ENCODE data around the gene TCF19. TPM values are rescaled to one million over a fixed set of nuclear protein-coding genes. Genes with fewer than 3 reads are reported as not detected.

TCF19 gene
- total and polyA plus RNA-seq, 2 experiments from 2014 or later: 18.3 to 28.4 TPM

GRCh38 chr6:31142361-31142761 is 16.0 kb upstream of the TCF19 start:
- no peaks in the 10 kb centered on the region for H3F3A ChIP-seq (ENCODE audit: insufficient read depth)
- no peak for TF ChIP-seq EZH2 (IDR thresholded peaks at IDR 0.05; ENCODE audit: insufficient read depth, poor library complexity, severe bottlenecking)
- no peak for TF ChIP-seq EZH2phosphoT487 (IDR thresholded peaks at IDR 0.05; ENCODE audit: insufficient read depth, low read depth)
- no peak for DNase-seq
- H3K27me3 ChIP-seq (replicated peaks; ENCODE audit: insufficient read depth): no peaks in the 10 kb centered on the region
- H4K20me1 ChIP-seq (ENCODE audit: insufficient read depth): no peaks in the 10 kb centered on the region
- no peak overlapping the region for H3K4me3 ChIP-seq
- H3K4me2 ChIP-seq (ENCODE audit: unreplicated experiment): no peak overlapping the region
- no peaks in the 10 kb centered on the region for H3K36me3 ChIP-seq (ENCODE audit: low read depth)
- no peak overlapping the region for H3K27ac ChIP-seq
- H3K9me2 ChIP-seq (ENCODE audit: insufficient read depth): no peaks in the 10 kb centered on the region
- no peaks in the 10 kb centered on the region for H3K79me2 ChIP-seq (ENCODE audit: insufficient read depth)
- peaks cover 15% of the 10 kb centered on the region for H3K4me1 ChIP-seq (ENCODE audit: insufficient read depth)
- WGBS, 2 experiments (ENCODE audit: low coverage in 1 of 2, low lambda C conversion rate in 2 of 2, missing lambda C conversion rate in 2 of 2): 62 to 68% methylated on average over 2 of the region's 2 CpGs
- no peak overlapping the region for H2AFZ ChIP-seq
- in situ Hi-C loops (cut with MboI): no loop called here
- no peaks in the 10 kb centered on the region for H3K9me3 ChIP-seq (ENCODE audit: low read depth)
- no peak overlapping the region for H3K9ac ChIP-seq

- Histone ChIP-seq H3K27me3 (replicated peaks; ENCODE audit: insufficient read depth) (no peaks in the 10 kb centered on the region), H3K9me3 (ENCODE audit: low read depth) (no peaks in the 10 kb centered on the region), H3K9ac (no peak overlapping the region), H3K36me3 (ENCODE audit: low read depth) (no peaks in the 10 kb centered on the region), H3K9me2 (ENCODE audit: insufficient read depth) (no peaks in the 10 kb centered on the region), H3F3A (ENCODE audit: insufficient read depth) (no peaks in the 10 kb centered on the region), H3K4me1 (ENCODE audit: insufficient read depth) (peaks cover 15% of the 10 kb centered on the region), H3K27ac (peak overlapping the region; percentile 58), H2AFZ (no peak overlapping the region), H3K4me2 (ENCODE audit: unreplicated experiment) (peak overlapping the region; percentile 16), H4K20me1 (ENCODE audit: insufficient read depth) (no peaks in the 10 kb centered on the region), H3K4me3 (no peak overlapping the region), H3K79me2 (ENCODE audit: insufficient read depth) (no peaks in the 10 kb centered on the region)
- in situ Hi-C loops (cut with MboI): no loop called here
- WGBS, 2 experiments (ENCODE audit: low coverage in 1 of 2, low lambda C conversion rate in 2 of 2, missing lambda C conversion rate in 2 of 2): 32 to 42% methylated on average over 11 of the region's 11 CpGs
- TF ChIP-seq EZH2phosphoT487 (IDR thresholded peaks at IDR 0.05; ENCODE audit: insufficient read depth, low read depth) (no peak), EZH2 (IDR thresholded peaks at IDR 0.05; ENCODE audit: insufficient read depth, poor library complexity, severe bottlenecking) (no peak)
- DNase-seq: peak; percentile 88
Observed at GRCh38 chr6:31143148-31143547, 15.2 kb upstream of the TCF19 start.

- in situ Hi-C loops (cut with MboI): no loop called here
- Histone ChIP-seq H2AFZ (no peak overlapping the region), H3K9me3 (ENCODE audit: low read depth) (no peaks in the 10 kb centered on the region), H3K27me3 (replicated peaks; ENCODE audit: insufficient read depth) (no peaks in the 10 kb centered on the region), H3K9ac (no peak overlapping the region), H3K36me3 (ENCODE audit: low read depth) (no peaks in the 10 kb centered on the region), H3K4me1 (ENCODE audit: insufficient read depth) (peaks cover 15% of the 10 kb centered on the region), H4K20me1 (ENCODE audit: insufficient read depth) (no peaks in the 10 kb centered on the region), H3F3A (ENCODE audit: insufficient read depth) (no peaks in the 10 kb centered on the region), H3K4me3 (no peak overlapping the region), H3K9me2 (ENCODE audit: insufficient read depth) (no peaks in the 10 kb centered on the region), H3K79me2 (ENCODE audit: insufficient read depth) (no peaks in the 10 kb centered on the region), H3K27ac (no peak overlapping the region), H3K4me2 (ENCODE audit: unreplicated experiment) (no peak overlapping the region)
- no peak for DNase-seq
- no peak for TF ChIP-seq EZH2phosphoT487 (IDR thresholded peaks at IDR 0.05; ENCODE audit: insufficient read depth, low read depth)
- no peak for TF ChIP-seq EZH2 (IDR thresholded peaks at IDR 0.05; ENCODE audit: insufficient read depth, poor library complexity, severe bottlenecking)
- WGBS, 2 experiments (ENCODE audit: low coverage in 1 of 2, low lambda C conversion rate in 2 of 2, missing lambda C conversion rate in 2 of 2): 91 to 96% methylated on average over 18 of the region's 18 CpGs
Observed at GRCh38 chr6:31144296-31144969, 14.0 kb upstream of the TCF19 start.

GRCh38 chr6:31144970-31145340 is 13.4 kb upstream of the TCF19 start:
- no peak overlapping the region for H2AFZ ChIP-seq
- no peaks in the 10 kb centered on the region for H3K9me2 ChIP-seq (ENCODE audit: insufficient read depth)
- H3K79me2 ChIP-seq (ENCODE audit: insufficient read depth): no peaks in the 10 kb centered on the region
- no peaks in the 10 kb centered on the region for H3K9me3 ChIP-seq (ENCODE audit: low read depth)
- no peak overlapping the region for H3K9ac ChIP-seq
- no peak for TF ChIP-seq EZH2 (IDR thresholded peaks at IDR 0.05; ENCODE audit: insufficient read depth, poor library complexity, severe bottlenecking)
- TF ChIP-seq EZH2phosphoT487 (IDR thresholded peaks at IDR 0.05; ENCODE audit: insufficient read depth, low read depth): no peak
- no peaks in the 10 kb centered on the region for H3K36me3 ChIP-seq (ENCODE audit: low read depth)
- DNase-seq: no peak
- H3K4me3 ChIP-seq: no peak overlapping the region
- H3K27ac ChIP-seq: no peak overlapping the region
- WGBS, 2 experiments (ENCODE audit: low coverage in 1 of 2, low lambda C conversion rate in 2 of 2, missing lambda C conversion rate in 2 of 2): 80 to 83% methylated on average over 10 to 11 of the region's 11 CpGs
- H3F3A ChIP-seq (ENCODE audit: insufficient read depth): no peaks in the 10 kb centered on the region
- no peak overlapping the region for H3K4me2 ChIP-seq (ENCODE audit: unreplicated experiment)
- H4K20me1 ChIP-seq (ENCODE audit: insufficient read depth): no peaks in the 10 kb centered on the region
- H3K4me1 ChIP-seq (ENCODE audit: insufficient read depth): peaks cover 12% of the 10 kb centered on the region
- no peaks in the 10 kb centered on the region for H3K27me3 ChIP-seq (replicated peaks; ENCODE audit: insufficient read depth)
- in situ Hi-C loops (cut with MboI): no loop called here
